Measurements from ENCODE around the gene TRIM8.
A peak's percentile ranks its signal among the peaks of the same experiment; 100 is the strongest.

GRCh38 chr10:102644066-102644645 lies at the start of gene TRIM8:
- peak in 2 of 3 donors; percentile 38 to 40 for TF ChIP-seq POLR2AphosphoS5 (IDR thresholded peaks at IDR 0.05)
- TF ChIP-seq POLR2A (IDR thresholded peaks at IDR 0.05), result no peak
